Astrocyte of the spinal cord (primary cell): Measurements from ENCODE around the gene ALG5.

Experiments used
- DNase-seq: peaks from one replicate; pipeline ENCODE4 v3.0.0; 2011; ENCODE audit warnings: low read depth, low spot score
- H3K4me3 ChIP-seq: 2 replicates; pipeline ENCODE4 v1.5.1; 2011; ENCODE audit warnings: low read depth, mild to moderate bottlenecking, low read length, moderate library complexity
- CTCF ChIP-seq: IDR thresholded peaks from 2 replicates; pipeline ENCODE4 v1.5.1; 2012; ENCODE audit warnings: low read depth, mild to moderate bottlenecking, low read length, inconsistent platforms
- in situ Hi-C: cut with HindIII; loops from 2 replicates; pipeline ENCODE4 v1.10.0; 2017; ENCODE audit warnings: low sequenced_read_pairs

The ALG5 gene

DNA sequence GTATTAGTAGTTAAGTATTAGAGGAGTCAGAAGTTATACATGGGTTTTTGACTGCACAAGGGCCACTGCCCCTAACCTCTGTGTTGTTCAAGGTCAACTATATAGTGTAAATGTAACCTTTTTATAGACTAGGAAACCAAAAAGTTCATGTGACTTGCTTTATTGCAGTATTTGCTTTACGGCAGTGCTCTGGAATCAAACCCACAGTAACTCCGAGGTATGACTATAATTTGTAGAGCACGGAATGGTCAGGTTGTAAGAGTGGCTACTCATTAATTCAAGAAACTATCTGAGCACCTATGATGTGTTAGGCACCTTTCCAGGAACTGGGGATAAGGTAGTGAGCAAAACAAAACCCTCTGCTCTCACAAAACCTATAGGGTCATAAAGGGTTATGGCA, 38.1 kb upstream of the ALG5 start:
- in situ Hi-C loops: no loop called here
- no peak for TF ChIP-seq CTCF
- no peak overlapping the region for H3K4me3 ChIP-seq
- no peak for DNase-seq

DNA sequence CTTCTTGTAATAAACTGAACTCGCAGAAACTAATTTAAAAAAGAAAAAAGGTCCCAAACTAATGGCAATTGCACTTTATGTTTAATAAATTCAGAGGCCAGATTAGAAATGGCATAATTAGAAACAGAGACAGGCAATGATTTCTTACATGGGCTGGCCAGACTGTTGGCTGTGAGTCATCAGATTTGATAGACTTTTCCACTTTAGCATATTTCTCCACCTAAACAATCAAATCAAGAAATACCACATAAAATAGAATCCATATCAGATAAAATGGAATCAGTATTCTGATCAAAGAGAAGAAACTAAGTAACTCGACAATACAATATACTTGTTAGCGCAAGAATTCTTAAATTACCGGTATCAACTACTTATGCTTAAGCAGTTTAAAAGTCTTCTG, 30.5 kb upstream of the ALG5 start:
- TF ChIP-seq CTCF: no peak
- H3K4me3 ChIP-seq: no peak overlapping the region
- in situ Hi-C loops: no loop called here
- DNase-seq: peak; percentile 5

- H3K4me3 ChIP-seq: no peak overlapping the region
- no peak for TF ChIP-seq CTCF
- no peak for DNase-seq
- in situ Hi-C loops: no loop called here
Measured at GRCh38 chr13:37027639-37028038, 28.5 kb upstream of the ALG5 start.

GRCh38 chr13:37026771-37027170, 27.6 kb upstream of the ALG5 start:
- no peak overlapping the region for H3K4me3 ChIP-seq
- DNase-seq: no peak
- TF ChIP-seq CTCF: no peak
- in situ Hi-C loops: no loop called here

GRCh38 chr13:37023871-37024270, 24.7 kb upstream of the ALG5 start:
- no peak overlapping the region for H3K4me3 ChIP-seq
- in situ Hi-C loops: no loop called here
- peak; percentile 15 for DNase-seq
- TF ChIP-seq CTCF: no peak

- DNase-seq: no peak
- no peak overlapping the region for H3K4me3 ChIP-seq
- in situ Hi-C loops: no loop called here
- TF ChIP-seq CTCF: no peak
Measured at GRCh38 chr13:37014609-37015008, 15.5 kb upstream of the ALG5 start.

- in situ Hi-C loops: no loop called here
- no peak overlapping the region for H3K4me3 ChIP-seq
- TF ChIP-seq CTCF: no peak
Measured at GRCh38 chr13:37011788-37012187, 12.6 kb upstream of the ALG5 start.

More at GRCh38 chr13:37011788-37012187, 12.6 kb upstream of the ALG5 start:
- DNase-seq: no peak
